HEK293 (cell line): Measurements from ENCODE around the gene ZNF816.

ENCODE experiments used
- CTCF ChIA-PET: fragments of 350-600 bp; formaldehyde crosslinking; extraction: SDS; loops from one replicate; lab custom pipeline; 2021; ENCODE audit warnings: antibody characterized with exemption; lab: Yijun Ruan, JAX
- POLR2A ChIA-PET: fragments of 300-600 bp; formaldehyde crosslinking; extraction: SDS; loops from one replicate; lab custom pipeline; 2020; ENCODE audit warnings: antibody characterized with exemption, inconsistent platforms; lab: Yijun Ruan, JAX
- H3K27ac ChIP-seq: fragments of 200-500 bp; sonication (Bioruptor generic); 2 replicates; pipeline ENCODE4 v1.5.1; 2014; ENCODE audit warnings: low read depth, low read length, control low read depth, inconsistent platforms; ENCODE audit errors: extremely low read depth
- H3K36me3 ChIP-seq, 2 experiments: fragments of 200-500 bp in 1 of 2; sonication (Bioruptor generic) in 1 of 2; 1 replicate in 1 of 2; 2 replicates in 1 of 2; pipeline ENCODE4 v1.5.1; 2014 to 2017; ENCODE audit warnings: inconsistent platforms in 2 of 2, low read length in 2 of 2; ENCODE audit not compliant: control insufficient read depth in 2 of 2, insufficient read depth in 1 of 2
- H3K4me1 ChIP-seq: fragments of 200-500 bp; sonication (Bioruptor generic); 2 replicates; pipeline ENCODE4 v1.5.1; 2014; ENCODE audit warnings: mild to moderate bottlenecking, low read length, inconsistent platforms; ENCODE audit not compliant: control insufficient read depth, insufficient read depth
- H3K4me3 ChIP-seq: 2 replicates; pipeline ENCODE4 v1.5.1; 2011; ENCODE audit warnings: low read depth, mild to moderate bottlenecking, control low read depth, low read length, moderate library complexity
- H3K9me3 ChIP-seq: fragments of 200-500 bp; sonication (Bioruptor generic); 2 replicates; pipeline ENCODE4 v1.5.1; 2014; ENCODE audit warnings: low read depth, low read length, inconsistent platforms; ENCODE audit not compliant: control insufficient read depth, insufficient read depth
- BCL11A ChIP-seq: fragments of 450-650 bp; formaldehyde crosslinking; IDR thresholded peaks from 2 replicates; pipeline ENCODE4 v1.5.1; 2016; ENCODE audit warnings: low read depth, missing biosample characterization, missing genetic modification characterization
- KLF9 ChIP-seq: fragments of 450-650 bp; formaldehyde crosslinking; IDR thresholded peaks from 2 replicates; pipeline ENCODE4 v1.5.1; 2016; ENCODE audit warnings: missing biosample characterization, missing genetic modification characterization, low read depth
- SCRT2 ChIP-seq: fragments of 450-650 bp; formaldehyde crosslinking; IDR thresholded peaks from 2 replicates; pipeline ENCODE4 v1.5.1; 2016; ENCODE audit warnings: missing biosample characterization, missing genetic modification characterization
- TCF7L2 ChIP-seq: IDR thresholded peaks from 2 replicates; pipeline ENCODE4 v1.6.1; 2011; ENCODE audit warnings: low read depth, mild to moderate bottlenecking, inconsistent platforms, low read length, moderate library complexity, borderline replicate concordance
- WT1 ChIP-seq: fragments of 450-650 bp; formaldehyde crosslinking; IDR thresholded peaks from 2 replicates; pipeline ENCODE4 v1.5.1; 2016; ENCODE audit warnings: missing biosample characterization, missing genetic modification characterization
- YY1 ChIP-seq: fragments of 450-650 bp; formaldehyde crosslinking; IDR thresholded peaks from 2 replicates; pipeline ENCODE4 v1.5.1; 2018; ENCODE audit warnings: missing biosample characterization, missing genetic modification characterization
- YY2 ChIP-seq: fragments of 450-650 bp; formaldehyde crosslinking; IDR thresholded peaks from 2 replicates; pipeline ENCODE4 v1.5.1; 2016; ENCODE audit warnings: missing biosample characterization, missing genetic modification characterization
- ZEB2 ChIP-seq: fragments of 450-650 bp; formaldehyde crosslinking; IDR thresholded peaks from 2 replicates; pipeline ENCODE4 v1.5.1; 2016; ENCODE audit warnings: missing biosample characterization, missing genetic modification characterization
- ZFP3 ChIP-seq: fragments of 450-650 bp; formaldehyde crosslinking; IDR thresholded peaks from 2 replicates; pipeline ENCODE4 v1.5.1; 2016; ENCODE audit warnings: low read depth, missing biosample characterization, missing genetic modification characterization
- ZFP41 ChIP-seq: fragments of 450-650 bp; formaldehyde crosslinking; IDR thresholded peaks from 2 replicates; pipeline ENCODE4 v1.5.1; 2016; ENCODE audit warnings: missing biosample characterization, missing genetic modification characterization, borderline replicate concordance
- ZNF132 ChIP-seq: fragments of 450-650 bp; formaldehyde crosslinking; IDR thresholded peaks from 2 replicates; pipeline ENCODE4 v1.5.1; 2017; ENCODE audit warnings: missing biosample characterization, missing genetic modification characterization, borderline replicate concordance
- ZNF211 ChIP-seq: fragments of 450-650 bp; formaldehyde crosslinking; IDR thresholded peaks from 2 replicates; pipeline ENCODE4 v1.5.1; 2016; ENCODE audit warnings: low read depth, missing biosample characterization, missing genetic modification characterization
- ZNF223 ChIP-seq: fragments of 450-650 bp; formaldehyde crosslinking; IDR thresholded peaks from 2 replicates; pipeline ENCODE4 v1.5.1; 2016; ENCODE audit warnings: missing biosample characterization, missing genetic modification characterization
- ZNF391 ChIP-seq: fragments of 450-650 bp; formaldehyde crosslinking; IDR thresholded peaks from 2 replicates; pipeline ENCODE4 v1.5.1; 2016; ENCODE audit warnings: low read depth, missing biosample characterization, missing genetic modification characterization, borderline replicate concordance
- ZNF473 ChIP-seq: fragments of 450-650 bp; formaldehyde crosslinking; IDR thresholded peaks from 2 replicates; pipeline ENCODE4 v1.5.1; 2017; ENCODE audit warnings: missing biosample characterization, missing genetic modification characterization
- ZNF596 ChIP-seq: fragments of 450-650 bp; IDR thresholded peaks from 2 replicates; pipeline ENCODE4 v1.5.0; 2018; ENCODE audit warnings: missing biosample characterization, mild to moderate bottlenecking, missing genetic modification characterization, moderate library complexity
- ZNF621 ChIP-seq: fragments of 450-650 bp; formaldehyde crosslinking; IDR thresholded peaks from 2 replicates; pipeline ENCODE4 v1.5.1; 2017; ENCODE audit warnings: missing biosample characterization, missing genetic modification characterization
- ZNF785 ChIP-seq: fragments of 450-650 bp; formaldehyde crosslinking; IDR thresholded peaks from 2 replicates; pipeline ENCODE4 v1.5.1; 2016; ENCODE audit warnings: missing biosample characterization, missing genetic modification characterization
- ZNF791 ChIP-seq: fragments of 450-650 bp; formaldehyde crosslinking; IDR thresholded peaks from 2 replicates; pipeline ENCODE4 v1.5.1; 2016; ENCODE audit warnings: missing biosample characterization, missing genetic modification characterization
- TF ChIP-seq, protein P1 (sequence below): fragments of 450-650 bp; formaldehyde crosslinking; conservative IDR thresholded peaks from 2 replicates; pipeline ENCODE4 v1.5.1; 2016; ENCODE audit warnings: low read depth, missing biosample characterization, missing genetic modification characterization
- TF ChIP-seq, protein P2 (sequence below): fragments of 450-650 bp; formaldehyde crosslinking; IDR thresholded peaks from 2 replicates; pipeline ENCODE4; 2016; ENCODE audit warnings: missing biosample characterization, missing genetic modification characterization
- TF ChIP-seq, protein P3 (sequence below): fragments of 450-650 bp; formaldehyde crosslinking; IDR thresholded peaks from 2 replicates; pipeline ENCODE4 v1.5.1; 2017; ENCODE audit warnings: missing biosample characterization, missing genetic modification characterization

The ZNF816 gene

GRCh38 chr19:53007606-53008005 is 44.9 kb upstream of the ZNF816 start (continued):
- TF ChIP-seq, protein P1, sequence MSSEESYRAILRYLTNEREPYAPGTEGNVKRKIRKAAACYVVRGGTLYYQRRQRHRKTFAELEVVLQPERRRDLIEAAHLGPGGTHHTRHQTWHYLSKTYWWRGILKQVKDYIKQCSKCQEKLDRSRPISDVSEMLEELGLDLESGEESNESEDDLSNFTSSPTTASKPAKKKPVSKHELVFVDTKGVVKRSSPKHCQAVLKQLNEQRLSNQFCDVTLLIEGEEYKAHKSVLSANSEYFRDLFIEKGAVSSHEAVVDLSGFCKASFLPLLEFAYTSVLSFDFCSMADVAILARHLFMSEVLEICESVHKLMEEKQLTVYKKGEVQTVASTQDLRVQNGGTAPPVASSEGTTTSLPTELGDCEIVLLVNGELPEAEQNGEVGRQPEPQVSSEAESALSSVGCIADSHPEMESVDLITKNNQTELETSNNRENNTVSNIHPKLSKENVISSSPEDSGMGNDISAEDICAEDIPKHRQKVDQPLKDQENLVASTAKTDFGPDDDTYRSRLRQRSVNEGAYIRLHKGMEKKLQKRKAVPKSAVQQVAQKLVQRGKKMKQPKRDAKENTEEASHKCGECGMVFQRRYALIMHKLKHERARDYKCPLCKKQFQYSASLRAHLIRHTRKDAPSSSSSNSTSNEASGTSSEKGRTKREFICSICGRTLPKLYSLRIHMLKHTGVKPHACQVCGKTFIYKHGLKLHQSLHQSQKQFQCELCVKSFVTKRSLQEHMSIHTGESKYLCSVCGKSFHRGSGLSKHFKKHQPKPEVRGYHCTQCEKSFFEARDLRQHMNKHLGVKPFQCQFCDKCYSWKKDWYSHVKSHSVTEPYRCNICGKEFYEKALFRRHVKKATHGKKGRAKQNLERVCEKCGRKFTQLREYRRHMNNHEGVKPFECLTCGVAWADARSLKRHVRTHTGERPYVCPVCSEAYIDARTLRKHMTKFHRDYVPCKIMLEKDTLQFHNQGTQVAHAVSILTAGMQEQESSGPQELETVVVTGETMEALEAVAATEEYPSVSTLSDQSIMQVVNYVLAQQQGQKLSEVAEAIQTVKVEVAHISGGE (tag by site-specific recombination): no peak
- TF ChIP-seq ZNF473 (tag by site-specific recombination) (no peak), KLF9 (no peak), ZNF391 (no peak), ZNF791 (tag by site-specific recombination) (no peak)

GRCh38 chr19:53007200-53007599 is 44.5 kb upstream of the ZNF816 start:
- POLR2A ChIA-PET: no interaction called here
- no peak for TF ChIP-seq ZNF223 (tag by site-specific recombination)
- TF ChIP-seq TCF7L2: no peak
- no peak for TF ChIP-seq SCRT2
- TF ChIP-seq ZNF132 (tag by site-specific recombination): no peak
- TF ChIP-seq ZNF596 (tag by site-specific recombination): no peak
- TF ChIP-seq YY1 (tag by site-specific recombination): no peak
- no peak for TF ChIP-seq ZEB2 (tag by site-specific recombination)
- no peak for TF ChIP-seq YY2 (tag by site-specific recombination)
- no peak for TF ChIP-seq ZNF785 (tag by site-specific recombination)
- TF ChIP-seq, protein P2, sequence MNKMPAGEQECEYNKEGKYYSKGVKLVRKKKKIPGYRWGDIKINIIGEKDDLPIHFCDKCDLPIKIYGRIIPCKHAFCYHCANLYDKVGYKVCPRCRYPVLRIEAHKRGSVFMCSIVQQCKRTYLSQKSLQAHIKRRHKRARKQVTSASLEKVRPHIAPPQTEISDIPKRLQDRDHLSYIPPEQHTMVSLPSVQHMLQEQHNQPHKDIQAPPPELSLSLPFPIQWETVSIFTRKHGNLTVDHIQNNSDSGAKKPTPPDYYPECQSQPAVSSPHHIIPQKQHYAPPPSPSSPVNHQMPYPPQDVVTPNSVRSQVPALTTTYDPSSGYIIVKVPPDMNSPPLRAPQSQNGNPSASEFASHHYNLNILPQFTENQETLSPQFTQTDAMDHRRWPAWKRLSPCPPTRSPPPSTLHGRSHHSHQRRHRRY: no peak
- TF ChIP-seq WT1 (tag by site-specific recombination): no peak
- TF ChIP-seq ZFP3 (tag by site-specific recombination): no peak
- TF ChIP-seq BCL11A (tag by site-specific recombination): no peak
- Histone ChIP-seq H3K36me3 (no peaks in the 10 kb centered on the region), H3K4me1 (no peaks in the 10 kb centered on the region), H3K27ac (no peak overlapping the region), H3K9me3 (peaks cover 2% of the 10 kb centered on the region; the same call in 1 of the 2 replicates), H3K4me3 (no peak overlapping the region)
- CTCF ChIA-PET: no interaction called here

GRCh38 chr19:53004242-53004641 is 41.6 kb upstream of the ZNF816 start:
- H3K4me3 ChIP-seq: no peak overlapping the region
- TF ChIP-seq, protein P3, sequence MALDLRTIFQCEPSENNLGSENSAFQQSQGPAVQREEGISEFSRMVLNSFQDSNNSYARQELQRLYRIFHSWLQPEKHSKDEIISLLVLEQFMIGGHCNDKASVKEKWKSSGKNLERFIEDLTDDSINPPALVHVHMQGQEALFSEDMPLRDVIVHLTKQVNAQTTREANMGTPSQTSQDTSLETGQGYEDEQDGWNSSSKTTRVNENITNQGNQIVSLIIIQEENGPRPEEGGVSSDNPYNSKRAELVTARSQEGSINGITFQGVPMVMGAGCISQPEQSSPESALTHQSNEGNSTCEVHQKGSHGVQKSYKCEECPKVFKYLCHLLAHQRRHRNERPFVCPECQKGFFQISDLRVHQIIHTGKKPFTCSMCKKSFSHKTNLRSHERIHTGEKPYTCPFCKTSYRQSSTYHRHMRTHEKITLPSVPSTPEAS: no peak
- TF ChIP-seq ZNF211 (tag by site-specific recombination) (no peak), ZNF785 (tag by site-specific recombination) (no peak), ZFP41 (no peak), ZNF621 (tag by site-specific recombination) (no peak)
- peaks cover 2% of the 10 kb centered on the region; the same call in 1 of the 2 replicates for H3K9me3 ChIP-seq
- no peak overlapping the region for H3K27ac ChIP-seq
- ChIA-PET POLR2A (no interaction called here), CTCF (no interaction called here)
- no peaks in the 10 kb centered on the region for H3K4me1 ChIP-seq
- no peaks in the 10 kb centered on the region for H3K36me3 ChIP-seq
